PC-3 (cell line): ENCODE results near the gene MEI1.

ENCODE experiments used
- EZH2 ChIP-seq: fragments of 300-600 bp; sonication (generic); IDR thresholded peaks from one replicate; pipeline ENCODE4 v1.6.1; 2017; ENCODE audit warnings: antibody characterized with exemption, mild to moderate bottlenecking, low read length; ENCODE audit not compliant: unreplicated experiment
- TF ChIP-seq, protein P1 (sequence below): fragments of 300-600 bp; sonication (generic); conservative IDR thresholded peaks from 2 replicates; pipeline ENCODE4 v1.5.1; 2017; ENCODE audit warnings: antibody characterized with exemption, low read depth, mild to moderate bottlenecking, low read length

DNA sequence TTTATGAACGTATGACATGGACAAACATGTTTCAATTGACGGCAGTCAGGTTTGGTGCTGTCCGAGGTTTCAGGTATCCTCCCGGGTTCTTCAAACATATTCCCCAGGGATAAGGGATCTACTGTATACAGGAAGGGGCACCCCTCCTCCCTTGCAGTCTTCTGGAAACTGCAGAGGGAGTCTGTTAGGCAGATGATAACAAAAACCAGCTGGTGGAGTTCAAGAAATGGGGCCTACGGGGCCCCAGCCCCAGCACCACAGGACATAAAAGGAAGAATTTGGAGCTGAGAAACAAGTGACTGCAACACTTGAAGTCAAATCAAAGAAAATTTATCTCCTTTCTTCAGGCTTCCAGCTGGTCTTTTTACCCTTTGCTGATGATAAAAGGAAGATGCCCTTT lies 42.7 kb upstream of the MEI1 start:
- TF ChIP-seq, protein P1, sequence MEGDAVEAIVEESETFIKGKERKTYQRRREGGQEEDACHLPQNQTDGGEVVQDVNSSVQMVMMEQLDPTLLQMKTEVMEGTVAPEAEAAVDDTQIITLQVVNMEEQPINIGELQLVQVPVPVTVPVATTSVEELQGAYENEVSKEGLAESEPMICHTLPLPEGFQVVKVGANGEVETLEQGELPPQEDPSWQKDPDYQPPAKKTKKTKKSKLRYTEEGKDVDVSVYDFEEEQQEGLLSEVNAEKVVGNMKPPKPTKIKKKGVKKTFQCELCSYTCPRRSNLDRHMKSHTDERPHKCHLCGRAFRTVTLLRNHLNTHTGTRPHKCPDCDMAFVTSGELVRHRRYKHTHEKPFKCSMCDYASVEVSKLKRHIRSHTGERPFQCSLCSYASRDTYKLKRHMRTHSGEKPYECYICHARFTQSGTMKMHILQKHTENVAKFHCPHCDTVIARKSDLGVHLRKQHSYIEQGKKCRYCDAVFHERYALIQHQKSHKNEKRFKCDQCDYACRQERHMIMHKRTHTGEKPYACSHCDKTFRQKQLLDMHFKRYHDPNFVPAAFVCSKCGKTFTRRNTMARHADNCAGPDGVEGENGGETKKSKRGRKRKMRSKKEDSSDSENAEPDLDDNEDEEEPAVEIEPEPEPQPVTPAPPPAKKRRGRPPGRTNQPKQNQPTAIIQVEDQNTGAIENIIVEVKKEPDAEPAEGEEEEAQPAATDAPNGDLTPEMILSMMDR, result no peak
- TF ChIP-seq EZH2, result no peak
